Measurements from ENCODE around the gene ITIH4.

The ITIH4 gene

DNA sequence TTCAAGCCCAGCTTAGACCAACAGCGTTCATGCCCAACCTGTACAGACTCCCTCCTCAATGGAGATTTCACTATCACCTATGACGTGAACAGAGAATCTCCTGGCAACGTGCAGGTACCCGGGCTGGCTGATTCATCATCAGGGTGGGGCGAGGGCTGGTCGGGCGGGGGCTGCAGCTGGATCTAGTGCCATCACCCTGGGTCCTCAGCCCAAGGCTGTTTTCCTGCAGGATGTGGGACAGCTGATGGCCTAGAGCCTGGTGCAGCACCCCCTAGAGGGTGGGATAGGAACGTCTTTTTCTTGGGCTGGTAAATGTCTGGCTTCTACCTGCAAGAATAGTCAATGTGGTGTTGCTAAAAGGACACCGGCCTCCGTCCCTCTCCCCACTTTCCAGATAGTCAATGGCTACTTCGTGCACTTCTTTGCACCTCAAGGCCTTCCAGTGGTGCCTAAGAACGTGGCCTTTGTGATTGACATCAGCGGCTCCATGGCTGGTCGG, 31.4 kb downstream of the ITIH4 start:
- no peak for DNase-seq (ENCODE audit: low read depth in 2 of 2)

GRCh38 chr3:52798376-52798977, 32.0 kb downstream of the ITIH4 start:
- DNase-seq (ENCODE audit: low read depth in 2 of 2): no peak

DNA sequence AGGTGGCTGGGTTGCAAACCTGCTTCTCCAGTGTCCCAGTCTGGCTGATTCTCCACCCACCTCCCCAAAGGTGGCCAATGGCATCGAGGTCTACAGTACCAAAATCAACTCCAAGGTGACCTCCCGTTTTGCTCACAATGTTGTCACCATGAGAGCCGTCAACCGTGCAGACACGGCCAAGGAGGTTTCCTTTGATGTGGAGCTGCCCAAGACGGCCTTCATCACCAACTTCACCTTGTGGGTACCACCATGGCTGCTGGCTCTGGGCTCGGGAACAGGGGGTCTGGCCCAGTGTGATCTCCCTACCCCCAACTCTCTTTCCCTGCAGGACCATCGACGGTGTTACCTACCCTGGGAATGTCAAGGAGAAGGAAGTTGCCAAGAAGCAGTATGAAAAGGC, 34.1 kb downstream of the ITIH4 start:
- DNase-seq (ENCODE audit: low read depth in 2 of 2): no peak

GRCh38 chr3:52795298-52795900, 35.1 kb downstream of the ITIH4 start:
- no peak for DNase-seq (ENCODE audit: low read depth in 2 of 2)

- DNase-seq (ENCODE audit: low read depth in 2 of 2): no peak
Observed at GRCh38 chr3:52794612-52795099, 35.8 kb downstream of the ITIH4 start, which contains the start of gene ITIH3. TSS of gene ITIH3 (plus strand) at chr3:52794796. CDS start at chr3:52794804, 8 bp downstream.

DNA sequence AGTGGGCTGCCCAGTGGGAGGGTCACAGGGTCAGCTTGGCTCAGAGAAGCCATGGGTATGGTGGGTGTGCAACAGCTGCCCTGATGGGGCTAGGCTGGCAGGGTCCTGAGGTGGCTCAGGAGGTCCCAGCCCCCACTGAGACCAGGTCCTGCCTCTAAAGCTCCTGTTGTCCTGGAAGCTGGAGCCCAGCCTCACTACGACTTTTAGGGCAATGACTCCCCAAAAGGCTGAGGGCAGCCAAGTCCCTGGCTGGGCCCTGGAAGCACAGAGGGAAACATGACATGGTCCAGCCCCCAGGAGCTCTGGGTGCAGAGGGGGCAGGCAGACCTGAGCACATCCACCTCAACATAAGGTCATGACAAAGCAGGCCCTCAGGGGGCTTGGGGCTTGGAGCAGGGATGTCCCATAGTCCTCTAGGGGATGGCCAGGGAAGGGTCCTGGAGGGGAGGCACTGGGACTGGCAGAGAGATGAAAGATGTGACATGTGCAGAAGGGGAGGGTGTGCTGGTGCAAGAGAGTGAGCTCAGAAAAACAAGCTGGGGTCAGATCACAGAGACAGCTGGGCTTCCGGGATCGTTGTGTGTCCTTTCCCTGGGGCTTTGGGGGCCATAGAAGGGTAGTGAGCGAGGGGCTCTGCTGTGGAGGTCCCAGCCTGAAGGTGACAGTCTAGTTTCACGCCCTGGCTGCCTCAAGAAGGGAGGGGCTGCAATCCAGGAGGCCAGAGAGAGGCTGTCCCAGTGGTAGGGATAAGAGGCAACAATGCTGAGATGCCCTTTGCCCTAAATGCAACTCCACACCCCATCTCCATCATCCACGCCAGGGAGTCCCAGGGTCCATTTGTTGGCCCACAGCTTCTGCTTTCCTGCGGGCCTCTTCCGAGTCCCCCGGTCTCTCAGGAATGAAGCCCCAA, 36.5 kb downstream of the ITIH4 start:
- DNase-seq (ENCODE audit: low read depth in 2 of 2): no peak

- DNase-seq (ENCODE audit: low read depth in 2 of 2): no peak
Observed at GRCh38 chr3:52792961-52793695, 37.3 kb downstream of the ITIH4 start.

DNA sequence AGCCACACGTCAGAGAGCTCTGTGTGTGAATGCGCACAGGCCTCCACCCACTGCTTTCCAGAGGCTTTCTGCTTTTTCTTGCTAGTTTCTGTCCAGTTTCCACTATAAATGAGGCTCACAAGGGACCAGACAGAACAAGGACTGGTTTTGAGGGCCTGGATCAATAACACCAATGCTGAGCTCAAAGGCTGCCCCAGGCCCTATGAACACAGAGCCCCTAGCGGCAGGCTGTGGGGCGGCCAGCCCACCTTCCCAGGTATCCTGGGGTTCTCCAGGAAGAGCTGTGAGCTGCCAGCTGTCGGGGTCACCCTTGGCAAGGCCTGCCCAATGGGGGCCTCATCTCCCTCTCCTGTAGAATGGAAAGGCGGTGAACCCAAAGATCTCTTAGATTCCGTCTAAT, 38.1 kb downstream of the ITIH4 start:
- DNase-seq (ENCODE audit: low read depth in 2 of 2): no peak

- DNase-seq (ENCODE audit: low read depth in 2 of 2): no peak
Observed at GRCh38 chr3:52791928-52792327, 38.5 kb downstream of the ITIH4 start.

DNA sequence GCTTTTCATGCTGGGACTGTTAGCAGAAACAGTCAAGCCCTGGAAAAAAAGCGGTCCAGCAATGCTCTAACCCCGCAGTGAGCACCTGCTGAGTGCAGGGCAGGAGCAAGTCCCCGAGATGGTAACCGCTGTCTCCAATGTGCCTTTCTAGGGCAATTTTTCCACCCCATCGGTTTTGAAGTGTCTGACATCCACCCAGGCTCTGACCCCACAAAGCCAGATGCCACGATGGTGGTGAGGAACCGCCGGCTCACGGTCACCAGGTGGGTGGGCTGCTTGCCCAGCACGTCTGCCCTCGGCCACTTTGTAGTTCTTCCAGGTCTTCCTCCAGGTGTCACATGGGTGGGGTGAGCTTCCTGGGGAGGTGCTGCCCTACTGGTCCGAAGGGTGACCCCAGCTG, 39.1 kb downstream of the ITIH4 start:
- no peak for DNase-seq (ENCODE audit: low read depth in 2 of 2)

- DNase-seq (ENCODE audit: low read depth in 2 of 2): no peak
Observed at GRCh38 chr3:52790741-52791140, 39.7 kb downstream of the ITIH4 start.

- no peak for DNase-seq (ENCODE audit: low read depth in 2 of 2)
Observed at GRCh38 chr3:52790337-52790736, 40.1 kb downstream of the ITIH4 start.

DNA sequence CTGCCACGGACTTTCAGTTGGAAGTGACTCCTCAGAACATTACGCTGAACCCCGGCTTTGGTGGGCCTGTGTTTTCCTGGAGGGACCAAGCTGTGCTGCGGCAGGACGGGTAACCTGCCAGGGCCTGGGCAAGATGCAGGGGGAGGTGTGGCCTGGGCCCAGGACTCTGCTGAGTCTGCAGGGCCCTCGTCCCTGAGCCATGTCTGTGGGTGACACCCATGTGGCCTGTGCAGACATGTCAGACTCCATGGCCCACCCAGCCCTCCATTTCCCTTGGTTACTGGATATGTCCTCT, 40.8 kb downstream of the ITIH4 start:
- DNase-seq (ENCODE audit: low read depth in 2 of 2): no peak

DNA sequence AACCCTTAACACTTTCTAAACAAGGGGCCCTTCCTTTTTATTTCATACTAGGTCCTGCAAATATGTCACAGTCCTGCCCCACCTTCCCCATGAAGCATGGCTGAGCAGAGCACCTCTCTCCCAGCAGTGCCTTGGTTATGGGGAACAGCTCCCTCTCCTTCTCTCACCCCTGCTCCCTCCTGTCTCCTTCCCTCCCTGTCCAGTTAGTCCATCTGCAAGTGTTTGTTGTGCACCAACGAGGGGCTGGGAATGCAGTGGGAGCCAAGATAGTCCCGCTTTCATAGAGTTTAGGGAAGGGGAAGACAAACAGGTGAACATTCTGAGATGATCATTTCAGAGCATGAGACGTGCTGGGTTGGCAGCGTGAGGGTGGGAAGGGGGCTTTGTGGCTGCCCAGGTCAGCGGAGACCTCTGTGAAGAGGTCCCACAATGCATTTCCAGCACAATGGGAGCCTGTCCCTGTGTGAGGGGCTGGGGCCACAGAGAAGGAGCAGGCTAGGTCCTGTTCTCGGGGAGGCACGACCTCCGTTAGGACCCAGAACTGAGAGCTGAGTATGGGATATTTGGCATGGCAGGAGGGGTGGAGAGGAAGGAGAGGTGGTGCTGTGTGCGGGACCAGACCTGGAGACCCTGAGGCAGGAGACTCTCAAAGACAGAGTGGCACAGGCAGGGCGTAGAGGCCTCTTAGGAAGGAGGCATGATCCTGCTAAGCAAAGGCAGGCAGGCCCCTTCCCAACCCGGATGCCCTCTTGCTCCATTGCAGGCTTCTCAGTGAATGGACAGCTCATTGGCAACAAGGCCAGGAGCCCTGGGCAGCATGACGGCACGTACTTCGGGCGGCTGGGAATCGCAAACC, 41.4 kb downstream of the ITIH4 start:
- no peak for DNase-seq (ENCODE audit: low read depth in 2 of 2)

GRCh38 chr3:52787672-52788625, 42.5 kb downstream of the ITIH4 start:
- no peak for DNase-seq (ENCODE audit: low read depth in 2 of 2)

- no peak for DNase-seq (ENCODE audit: low read depth in 2 of 2)
Observed at GRCh38 chr3:52787246-52787645, 43.2 kb downstream of the ITIH4 start.

- DNase-seq (ENCODE audit: low read depth in 2 of 2): no peak
Observed at GRCh38 chr3:52786330-52787215, 43.9 kb downstream of the ITIH4 start.

- no peak for DNase-seq (ENCODE audit: low read depth in 2 of 2)
Observed at GRCh38 chr3:52784931-52785590, 45.4 kb downstream of the ITIH4 start.

All from stimulated activated CD4-positive, alpha-beta T cell treated with anti-CD3 and anti-CD28 coated beads, Interleukin-12 subunit alpha, Interleukin-12 subunit beta, amount 100 ng/mL, for 24 hours (primary cell).